A549 (cell line): ENCODE data around the gene IL21R. TPM values are rescaled to one million over a fixed set of nuclear protein-coding genes. Genes with fewer than 3 reads are reported as not detected.

Source experiments
- ATAC-seq, 2 experiments: fragments of 200-7000 bp in 1 of 2; fragments of >200 bp in 1 of 2; cut with Nextera tagmentation in 1 of 2; cut with Tn5 transposase in 1 of 2; 3 replicates each; pipeline versions ENCODE4 v1.8.0 to v1.9.1; 2018 to 2020; ENCODE audit warnings: mild to moderate bottlenecking in 1 of 2, moderate library complexity in 1 of 2
- CTCF ChIA-PET: fragments of 300-600 bp; sonication (Branson Sonifier 250); formaldehyde crosslinking; extraction: SDS; loops from one replicate; lab custom pipeline; 2021; ENCODE audit warnings: antibody characterized with exemption, inconsistent platforms; lab: Yijun Ruan, JAX
- POLR2A ChIA-PET: fragments of 350-600 bp; formaldehyde crosslinking; extraction: SDS; loops from one replicate; lab custom pipeline; 2021; ENCODE audit warnings: antibody characterized with exemption, inconsistent platforms; lab: Yijun Ruan, JAX
- DNase-seq, 2 experiments: peaks; one replicate each; pipeline versions ENCODE4 v3.0.0 to v3.0.0-alpha.2; 2011 to 2016; ENCODE audit warnings: low read depth in 1 of 2, low spot score in 1 of 2
- FAIRE-seq: peaks from 2 replicates; lab custom pipeline; 2011; peaks lifted over from hg19 to GRCh38; lab: Jason Lieb, UNC
- H3K27ac ChIP-seq, 2 experiments: fragments of >200 bp; sonication (Bioruptor Twin); formaldehyde crosslinking; 3 replicates each; pipeline ENCODE4 v1.5.1; 2016 to 2017
- H3K4me1 ChIP-seq: fragments of >200 bp; sonication (Bioruptor Twin); formaldehyde crosslinking; 3 replicates; pipeline ENCODE4 v1.6.1; 2016
- H3K4me2 ChIP-seq: fragments of >200 bp; sonication (Bioruptor Twin); formaldehyde crosslinking; 3 replicates; pipeline ENCODE4 v1.6.1; 2016
- H3K4me3 ChIP-seq: fragments of >200 bp; sonication (Bioruptor Twin); formaldehyde crosslinking; 3 replicates; pipeline ENCODE4 v1.5.1; 2016
- H3K9me3 ChIP-seq: fragments of >200 bp; sonication (Bioruptor Twin); formaldehyde crosslinking; 3 replicates; pipeline ENCODE4 v1.6.1; 2016
- ATOH8 ChIP-seq: fragments of 250-450 bp; sonication (Bioruptor Pico); IDR thresholded peaks from 2 replicates; pipeline ENCODE4 v1.5.0; 2020; ENCODE audit warnings: low read depth, mild to moderate bottlenecking, moderate library complexity
- BHLHE40 ChIP-seq: IDR thresholded peaks from 2 replicates; pipeline ENCODE4 v1.6.1; 2012; ENCODE audit warnings: low read depth, low read length, inconsistent platforms
- CBX8 ChIP-seq: fragments of 200-600 bp; sonication (generic); IDR thresholded peaks from 2 replicates; pipeline ENCODE4 v1.6.1; 2016
- CHD4 ChIP-seq: fragments of 200-600 bp; sonication (generic); IDR thresholded peaks from 2 replicates; pipeline ENCODE4 v1.6.1; 2016; ENCODE audit warnings: antibody characterized with exemption, mild to moderate bottlenecking, borderline replicate concordance
- EHF ChIP-seq: fragments of 250-450 bp; sonication (Bioruptor Pico); IDR thresholded peaks from 2 replicates; pipeline ENCODE4 v1.5.0; 2020; ENCODE audit warnings: mild to moderate bottlenecking
- EHMT2 ChIP-seq: fragments of 200-600 bp; sonication (generic); IDR thresholded peaks from 2 replicates; pipeline ENCODE4 v1.6.1; 2016; ENCODE audit warnings: antibody characterized with exemption, low read depth, mild to moderate bottlenecking, moderate library complexity
- ELK1 ChIP-seq: fragments of 150-350 bp; IDR thresholded peaks from 2 replicates; pipeline ENCODE4 v1.6.1; 2014; ENCODE audit warnings: low read depth, mild to moderate bottlenecking, low read length
- HES2 ChIP-seq: fragments of >200 bp; sonication (Bioruptor Twin); formaldehyde crosslinking; IDR thresholded peaks from 2 replicates; pipeline ENCODE4 v1.6.1; 2016
- HMGXB4 ChIP-seq: fragments of 250-450 bp; sonication (Bioruptor Pico); IDR thresholded peaks from 2 replicates; pipeline ENCODE4 v1.5.0; 2021; ENCODE audit warnings: mild to moderate bottlenecking, moderate library complexity, borderline replicate concordance
- JUNB ChIP-seq: fragments of >200 bp; sonication (Bioruptor Twin); formaldehyde crosslinking; IDR thresholded peaks from 2 replicates; pipeline ENCODE4 v1.6.1; 2016
- KDM5A ChIP-seq: fragments of 200-600 bp; sonication (generic); IDR thresholded peaks from 2 replicates; pipeline ENCODE4 v1.6.1; 2016; ENCODE audit warnings: antibody characterized with exemption, mild to moderate bottlenecking
- MAZ ChIP-seq: fragments of 150-350 bp; IDR thresholded peaks from 2 replicates; pipeline ENCODE4 v1.6.1; 2014; ENCODE audit warnings: antibody characterized with exemption, low read depth, low read length, borderline replicate concordance
- NFE2L2 ChIP-seq: fragments of 150-350 bp; conservative IDR thresholded peaks from 2 replicates; pipeline ENCODE4 v1.6.1; 2014; ENCODE audit warnings: low read length
- NR3C1 ChIP-seq: fragments of >200 bp; sonication (Bioruptor Twin); formaldehyde crosslinking; IDR thresholded peaks from 3 replicates; pipeline ENCODE4 v1.6.1; 2017
- PBX3 ChIP-seq: IDR thresholded peaks from 2 replicates; pipeline ENCODE4 v1.6.1; 2012
- POLR2A ChIP-seq: IDR thresholded peaks from 2 replicates; pipeline ENCODE4 v1.6.1; 2012; ENCODE audit warnings: mild to moderate bottlenecking, low read length
- POLR2AphosphoS2 ChIP-seq: conservative IDR thresholded peaks from 2 replicates; pipeline ENCODE4 v1.6.1; 2012; ENCODE audit warnings: low read length, improper control_type of control experiment, inconsistent platforms
- RAD21 ChIP-seq, 2 experiments: fragments of >200 bp in 1 of 2; sonication (Bioruptor Twin) in 1 of 2; formaldehyde crosslinking in 1 of 2; IDR thresholded peaks in 1 of 2; conservative IDR thresholded peaks in 1 of 2; 2 replicates in 1 of 2; 3 replicates in 1 of 2; pipeline ENCODE4 v1.6.1; 2012 to 2018; ENCODE audit warnings: inconsistent platforms in 1 of 2
- REST ChIP-seq: fragments of 200-600 bp; sonication (generic); IDR thresholded peaks from 2 replicates; pipeline ENCODE4 v1.6.1; 2016; ENCODE audit warnings: antibody characterized with exemption, mild to moderate bottlenecking, moderate library complexity
- RFX5 ChIP-seq: fragments of 450-650 bp; IDR thresholded peaks from 2 replicates; pipeline ENCODE4 v1.7.1; 2014; ENCODE audit warnings: antibody characterized with exemption, mild to moderate bottlenecking, moderate library complexity
- TFCP2L1 ChIP-seq: fragments of 250-450 bp; sonication (Bioruptor Pico); IDR thresholded peaks from 2 replicates; pipeline ENCODE4 v1.5.0; 2021; ENCODE audit warnings: mild to moderate bottlenecking
- ZC3H11A ChIP-seq: fragments of 450-650 bp; IDR thresholded peaks from 2 replicates; pipeline ENCODE4 v1.6.1; 2014; ENCODE audit warnings: antibody characterized with exemption, mild to moderate bottlenecking
- ZNF302 ChIP-seq: fragments of 250-450 bp; sonication (Bioruptor Pico); IDR thresholded peaks from 2 replicates; pipeline ENCODE4 v1.9.0; 2021; ENCODE audit warnings: inconsistent platforms, mild to moderate bottlenecking, moderate library complexity
- ZSCAN20 ChIP-seq: fragments of 250-450 bp; sonication (Bioruptor Pico); IDR thresholded peaks from 2 replicates; pipeline ENCODE4 v1.8.0; 2022; ENCODE audit warnings: mild to moderate bottlenecking, moderate library complexity
- WGBS: methylation state at CpG from one replicate; pipeline ENCODE4 v1.1.6; 2017; ENCODE audit errors: missing lambda C conversion rate; 5-methylcytosine and 5-hydroxymethylcytosine counted together
- polyA plus RNA-seq, 4 experiments: library from polyadenylated mRNA; depleted of rRNA in 3 of 4; stranded (reverse); fragments of >200 nt; fragmentation: RNase III in 1 of 4; extraction: RNeasy Plus Mini Kit Qiagen cat#74134 plus additional on column Dnase treatment in 1 of 4; gene quantifications; 2 replicates in 3 of 4; 3 replicates in 1 of 4; pipeline ENCODE4 v1.2.3, GENCODE V29; 2011 to 2017

Gene IL21R
- polyA plus RNA-seq, 2 of the 4 experiments (the other 2 are of a cell fraction), result 0.04 to 0.09 TPM

GRCh38 chr16:27474041-27474440, 72.1 kb downstream of the IL21R start:
- no peak for FAIRE-seq
- ATAC-seq, result no peak

GRCh38 chr16:27474921-27475320, 72.9 kb downstream of the IL21R start:
- TF ChIP-seq CHD4, result no peak
- Histone ChIP-seq H3K4me1 (no peaks in the 10 kb centered on the region), H3K9me3 (no peaks in the 10 kb centered on the region), H3K4me2 (no peak overlapping the region), H3K27ac (no peak overlapping the region), H3K4me3 (no peak overlapping the region)
- ChIA-PET POLR2A (no interaction called here), CTCF (no interaction called here)
- FAIRE-seq (no peak), ATAC-seq (no peak), DNase-seq (no peak)
- WGBS, result 97% methylated on average over 9 of the region's 9 CpGs

More at GRCh38 chr16:27474041-27474440, 72.1 kb downstream of the IL21R start:
- DNase-seq, result no peak
- TF ChIP-seq HES2 (no peak), CBX8 (no peak), NR3C1 (no peak), ATOH8 (no peak), PBX3 (no peak), MAZ (no peak), RFX5 (no peak), KDM5A (no peak), TFCP2L1 (CRISPR knock-in tag) (no peak), JUNB (no peak)
- 90% methylated on average over 9 of the region's 9 CpGs for WGBS
- Histone ChIP-seq H3K4me1 (no peaks in the 10 kb centered on the region), H3K4me3 (no peak overlapping the region), H3K27ac (no peak overlapping the region), H3K4me2 (no peak overlapping the region), H3K9me3 (no peaks in the 10 kb centered on the region)
- ChIA-PET POLR2A (no interaction called here), CTCF (interaction anchor here (0.6 kb wide), 1 partner anchor 574 kb away, joined by 3 read pairs; no protein-coding TSS in a partner anchor)

GRCh38 chr16:27475561-27475960, 73.6 kb downstream of the IL21R start:
- Histone ChIP-seq H3K9me3 (no peaks in the 10 kb centered on the region), H3K4me2 (no peak overlapping the region), H3K4me3 (no peak overlapping the region), H3K4me1 (no peaks in the 10 kb centered on the region), H3K27ac (no peak overlapping the region)
- ChIA-PET POLR2A (no interaction called here), CTCF (no interaction called here)
- WGBS, result 56% methylated on average over 9 of the region's 9 CpGs
- FAIRE-seq, result no peak
- DNase-seq, result no peak
- no peak for ATAC-seq
- TF ChIP-seq EHMT2 (no peak), POLR2AphosphoS2 (no peak), HMGXB4 (no peak), EHF (CRISPR knock-in tag) (no peak), PBX3 (no peak), NFE2L2 (no peak), BHLHE40 (no peak), RAD21 (conservative IDR thresholded peaks at IDR 0.05 in 1 of 2, IDR thresholded peaks at IDR 0.05 in 1 of 2) (no peak), POLR2A (no peak), ZSCAN20 (CRISPR knock-in tag) (no peak), ELK1 (no peak), TFCP2L1 (CRISPR knock-in tag) (no peak), ZC3H11A (no peak), ZNF302 (no peak), CBX8 (no peak), REST (no peak), KDM5A (no peak)
